Embryonic facial prominence (tissue), 1 donor: ENCODE measurements around the gene TAF1.
"Not testable (repeated sequence)": the region's sequence is repeated elsewhere in the genome, so short reads cannot be mapped to it uniquely, and the experiment has no call there.

Source experiments
- DNase-seq: peaks from one replicate; pipeline ENCODE4 v3.0.0-alpha.2; 2016; ENCODE audit errors: extremely low spot score

The TAF1 gene

DNA sequence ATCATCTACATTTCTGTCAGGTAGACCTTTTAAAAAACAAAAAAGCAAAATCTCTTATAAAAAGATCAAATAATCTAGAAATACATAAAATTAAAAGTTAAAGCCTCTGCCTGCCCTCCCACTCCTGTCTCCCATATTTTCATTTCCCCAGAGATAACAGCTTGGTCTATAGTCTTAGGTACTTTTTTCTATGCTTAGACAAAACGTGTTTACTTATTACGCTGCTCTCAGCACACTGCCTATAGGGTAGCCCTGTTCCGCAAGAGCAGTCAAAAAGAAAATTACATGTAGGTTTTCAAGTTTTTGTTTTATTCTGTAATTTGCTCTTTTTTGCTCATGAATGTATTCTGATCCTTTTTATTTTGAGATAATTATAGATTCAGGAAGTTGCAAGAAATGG lies 73.3 kb downstream of the TAF1 start:
- DNase-seq = no peak

GRCh38 chrX:71439896-71440295 lies 73.7 kb downstream of the TAF1 start:
- DNase-seq = no peak

DNA sequence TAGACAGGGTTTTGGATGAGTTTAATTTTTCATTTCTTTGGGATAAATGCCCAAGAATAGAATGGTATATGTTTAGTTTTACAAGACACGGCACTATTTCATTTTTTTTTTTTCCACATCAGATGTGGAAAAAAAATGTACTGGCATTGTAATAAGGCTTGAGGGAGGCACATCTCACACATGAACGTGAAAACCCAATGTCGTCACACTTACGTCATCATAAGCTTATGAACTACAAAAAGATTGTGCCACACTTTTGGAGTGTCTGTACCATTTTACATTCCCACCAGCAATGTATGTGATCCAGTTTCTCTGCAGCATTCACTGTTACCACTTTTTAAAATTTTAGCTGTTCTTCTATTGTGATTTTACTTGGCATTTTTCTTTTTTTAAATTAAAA lies 74.2 kb downstream of the TAF1 start:
- DNase-seq = no peak

DNA sequence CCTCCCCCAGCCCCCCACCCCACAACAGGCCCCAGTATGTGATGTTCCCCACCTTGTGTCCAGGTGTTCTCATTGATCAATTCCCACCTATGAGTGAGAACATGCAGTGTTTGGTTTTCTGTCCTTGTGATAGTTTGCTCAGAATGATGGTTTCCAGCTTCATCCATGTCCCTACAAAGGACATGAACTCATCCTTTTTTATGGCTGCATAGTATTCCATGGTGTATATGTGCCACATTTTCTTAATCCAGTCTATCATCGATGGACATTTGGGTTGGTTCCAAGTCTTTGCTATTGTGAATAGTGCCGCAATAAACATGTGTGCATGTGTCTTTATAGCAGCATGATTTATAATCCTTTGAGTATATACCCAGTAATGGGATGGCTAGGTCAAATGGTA lies 75.7 kb downstream of the TAF1 start:
- DNase-seq = not testable (repeated sequence)

DNA sequence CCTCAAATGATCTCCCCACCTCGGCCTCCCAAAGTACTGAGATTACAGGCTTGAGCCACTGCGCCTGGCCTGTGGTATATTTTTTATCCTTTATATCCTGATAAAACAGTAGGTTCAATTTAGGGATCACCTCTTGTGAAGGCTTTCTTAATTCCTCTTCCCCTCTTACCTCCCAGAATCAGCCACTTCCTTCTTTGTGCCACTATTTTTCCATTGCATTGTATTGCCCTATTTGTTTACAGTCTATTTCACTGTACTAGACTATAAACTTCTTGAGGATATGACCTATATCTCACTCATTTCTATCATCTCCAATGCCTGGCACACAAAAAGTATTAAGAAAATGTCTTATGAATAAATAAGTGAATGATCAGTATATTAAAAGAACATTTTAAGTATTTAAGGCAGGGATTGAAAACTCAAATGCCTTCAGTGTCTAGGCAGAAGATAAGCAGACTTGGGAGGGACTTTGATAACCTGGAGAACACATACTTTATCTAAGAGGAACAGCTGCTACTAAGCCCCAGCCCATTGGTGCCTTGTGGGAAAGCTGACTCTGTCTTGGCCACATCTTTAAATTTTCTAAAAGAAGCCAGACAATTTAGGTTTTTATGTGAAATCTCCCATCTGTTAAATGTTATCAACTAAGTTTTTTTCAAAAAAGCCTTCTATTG lies 84.4 kb downstream of the TAF1 start:
- no peak for DNase-seq

GRCh38 chrX:71451518-71451917 lies 85.4 kb downstream of the TAF1 start:
- DNase-seq = not testable (repeated sequence)

DNA sequence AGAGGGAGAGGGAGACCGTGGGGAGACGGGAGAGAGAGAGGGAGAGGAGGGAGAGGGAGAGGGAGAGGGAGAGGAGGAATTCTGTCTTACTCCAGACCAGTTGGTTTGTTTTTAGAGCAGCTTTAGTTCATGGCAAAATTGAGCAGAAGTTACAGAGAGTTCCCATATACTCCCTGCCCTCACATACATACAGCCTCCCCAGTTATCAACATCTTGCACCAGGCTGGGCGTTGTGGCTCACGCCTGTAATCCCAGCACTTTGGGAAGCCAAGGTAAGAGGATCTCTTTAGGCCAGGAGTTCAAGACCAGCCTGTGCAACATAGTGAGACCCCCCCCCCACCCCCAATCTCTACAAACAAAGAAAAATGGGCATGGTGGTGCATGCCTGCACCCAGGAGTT lies 86.9 kb downstream of the TAF1 start:
- no peak for DNase-seq

- DNase-seq = no peak
Observed at GRCh38 chrX:71454222-71454621, 88.1 kb downstream of the TAF1 start.

- DNase-seq = no peak
Observed at GRCh38 chrX:71458866-71459265, 92.7 kb downstream of the TAF1 start.

- no peak for DNase-seq
Observed at GRCh38 chrX:71464968-71465367, 98.8 kb downstream of the TAF1 start.

GRCh38 chrX:71466979-71467523 lies 100.9 kb downstream of the TAF1 start:
- no peak for DNase-seq

DNA sequence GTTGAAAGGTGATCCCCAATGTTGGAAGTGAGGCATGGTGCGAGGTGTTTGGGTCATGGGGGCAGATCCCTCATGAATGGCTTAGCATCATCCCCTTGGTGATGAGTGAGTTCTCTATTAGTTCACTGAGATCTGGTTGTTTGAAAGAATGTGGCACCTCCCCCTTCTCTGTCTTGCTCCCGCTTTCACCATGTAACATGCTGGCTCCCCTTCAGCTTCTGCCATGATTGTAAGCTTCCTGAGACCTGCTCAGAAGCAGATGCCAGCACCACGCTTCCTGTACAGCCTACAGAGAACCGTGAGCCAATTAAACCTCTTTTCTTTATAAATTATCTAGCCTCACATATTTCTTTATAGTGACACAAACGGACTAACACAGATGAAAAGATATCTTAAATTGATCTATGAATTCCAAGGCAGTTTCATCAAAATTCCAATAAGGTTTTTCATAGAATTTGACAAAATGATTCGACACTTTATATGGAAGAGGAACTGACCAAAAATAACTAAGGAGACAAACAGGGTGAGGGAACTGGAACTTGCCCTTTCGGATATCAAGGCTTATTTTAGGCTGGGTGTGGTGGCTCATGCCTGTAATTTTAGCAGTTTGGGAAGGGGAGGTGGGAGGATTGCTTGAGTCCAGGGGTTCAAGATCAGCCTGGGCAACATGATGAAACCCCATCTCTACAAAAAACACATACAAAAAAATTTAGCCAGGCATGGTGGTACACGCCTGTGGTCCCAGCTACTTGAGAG lies 109.8 kb downstream of the TAF1 start:
- DNase-seq = no peak

- DNase-seq = no peak
Observed at GRCh38 chrX:71482228-71482958, 116.2 kb downstream of the TAF1 start.

- DNase-seq = no peak
Observed at GRCh38 chrX:71487814-71488213, 121.7 kb downstream of the TAF1 start.

GRCh38 chrX:71489540-71489939 lies 123.4 kb downstream of the TAF1 start:
- DNase-seq = no peak

DNA sequence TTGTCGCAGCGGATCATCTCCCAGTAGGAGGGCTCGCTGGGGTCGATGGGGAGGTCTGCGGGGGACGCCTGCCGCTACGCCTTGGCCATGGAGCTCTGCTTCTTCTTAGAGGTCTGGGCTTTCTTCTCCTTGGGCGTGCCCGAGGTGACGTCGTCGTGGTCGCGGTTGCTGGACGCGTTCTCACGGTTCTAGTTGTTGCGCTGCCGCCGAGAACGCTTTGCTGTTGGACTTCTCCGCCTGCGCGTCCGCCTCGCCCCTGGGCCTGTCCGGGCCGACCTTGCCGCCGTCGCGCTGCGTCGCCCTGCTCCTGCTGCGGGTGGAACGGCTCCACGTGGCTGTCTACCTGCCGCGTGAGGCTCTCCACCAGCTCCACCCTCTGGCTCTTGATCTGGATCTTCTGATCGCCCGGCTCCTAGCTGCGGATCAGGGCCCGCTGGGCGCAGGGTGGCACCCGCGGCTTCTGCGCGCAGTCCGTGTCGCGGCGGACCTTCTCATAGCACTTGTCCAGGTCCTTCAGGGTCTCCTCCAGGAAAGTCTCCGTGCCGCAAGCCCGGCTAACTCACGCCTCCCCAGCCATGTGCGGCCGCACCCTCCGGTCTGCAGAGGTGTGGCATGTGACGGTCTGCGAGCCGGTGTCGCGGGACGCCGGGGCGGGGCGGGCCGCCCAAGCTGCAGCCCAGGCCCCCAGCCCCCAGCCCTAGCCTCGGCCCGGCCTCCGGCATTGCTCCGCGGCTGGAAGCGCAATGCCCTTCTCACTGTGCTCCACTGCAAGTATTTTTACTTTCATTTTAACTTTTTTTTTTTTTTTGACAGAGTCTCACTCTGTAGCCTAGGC lies 126.3 kb downstream of the TAF1 start:
- no peak for DNase-seq

- DNase-seq = no peak
Observed at GRCh38 chrX:71493111-71493613, 127.0 kb downstream of the TAF1 start.

DNA sequence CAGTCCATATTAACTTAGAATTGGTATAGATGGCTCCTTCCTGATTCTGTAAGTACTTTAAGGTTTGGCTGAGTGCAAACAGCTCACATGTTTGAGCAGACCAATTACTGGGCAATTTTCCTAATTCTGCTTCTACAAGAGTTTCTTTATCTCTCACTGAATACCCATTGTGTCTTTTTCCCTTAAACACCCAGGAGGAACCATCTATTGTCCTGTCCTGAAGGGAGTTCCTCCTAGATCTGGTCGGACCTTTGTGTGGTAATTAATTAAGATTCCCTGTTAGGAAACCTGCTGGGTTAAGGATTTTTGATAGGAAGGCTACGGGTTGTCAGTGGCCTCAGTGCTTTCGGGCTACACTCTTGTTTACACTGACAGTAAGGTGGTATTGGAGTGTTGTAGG lies 129.8 kb downstream of the TAF1 start:
- not testable (repeated sequence) for DNase-seq

GRCh38 chrX:71496476-71496875 lies 130.3 kb downstream of the TAF1 start:
- DNase-seq = no peak

DNA sequence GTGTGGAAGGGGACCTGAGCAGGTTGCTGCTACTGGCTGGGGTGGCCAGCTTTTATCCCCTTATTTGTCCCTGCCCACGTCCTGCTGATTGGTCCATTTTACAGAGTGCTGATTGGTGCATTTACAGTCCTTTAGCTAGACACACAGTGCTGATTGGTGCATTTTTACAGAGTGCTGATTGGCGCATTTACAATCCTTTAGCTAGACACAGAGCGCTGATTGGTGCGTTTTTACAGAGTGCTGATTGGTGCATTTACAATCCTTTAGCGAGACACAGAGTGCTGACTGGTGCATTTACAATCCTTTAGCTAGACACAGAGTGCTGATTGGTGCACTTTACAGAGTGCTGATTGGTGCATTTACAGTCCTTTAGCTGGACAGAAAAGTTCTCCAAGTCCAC lies 135.9 kb downstream of the TAF1 start:
- DNase-seq = not testable (repeated sequence)

- no peak for DNase-seq
Observed at GRCh38 chrX:71504346-71504745, 138.2 kb downstream of the TAF1 start.
